GM21423 (cell line): ENCODE measurements around the gene FAM136A.
"Not testable (repeated sequence)": the region's sequence is repeated elsewhere in the genome, so short reads cannot be mapped to it uniquely, and the experiment has no call there.

ENCODE experiments used
- ATAC-seq: cut with Tn5 transposase; IDR thresholded peaks from one replicate; pipeline ENCODE4 v1.9.1; 2021; ENCODE audit warnings: mild to moderate bottlenecking, moderate library complexity; ENCODE audit not compliant: unreplicated experiment

Gene FAM136A

DNA sequence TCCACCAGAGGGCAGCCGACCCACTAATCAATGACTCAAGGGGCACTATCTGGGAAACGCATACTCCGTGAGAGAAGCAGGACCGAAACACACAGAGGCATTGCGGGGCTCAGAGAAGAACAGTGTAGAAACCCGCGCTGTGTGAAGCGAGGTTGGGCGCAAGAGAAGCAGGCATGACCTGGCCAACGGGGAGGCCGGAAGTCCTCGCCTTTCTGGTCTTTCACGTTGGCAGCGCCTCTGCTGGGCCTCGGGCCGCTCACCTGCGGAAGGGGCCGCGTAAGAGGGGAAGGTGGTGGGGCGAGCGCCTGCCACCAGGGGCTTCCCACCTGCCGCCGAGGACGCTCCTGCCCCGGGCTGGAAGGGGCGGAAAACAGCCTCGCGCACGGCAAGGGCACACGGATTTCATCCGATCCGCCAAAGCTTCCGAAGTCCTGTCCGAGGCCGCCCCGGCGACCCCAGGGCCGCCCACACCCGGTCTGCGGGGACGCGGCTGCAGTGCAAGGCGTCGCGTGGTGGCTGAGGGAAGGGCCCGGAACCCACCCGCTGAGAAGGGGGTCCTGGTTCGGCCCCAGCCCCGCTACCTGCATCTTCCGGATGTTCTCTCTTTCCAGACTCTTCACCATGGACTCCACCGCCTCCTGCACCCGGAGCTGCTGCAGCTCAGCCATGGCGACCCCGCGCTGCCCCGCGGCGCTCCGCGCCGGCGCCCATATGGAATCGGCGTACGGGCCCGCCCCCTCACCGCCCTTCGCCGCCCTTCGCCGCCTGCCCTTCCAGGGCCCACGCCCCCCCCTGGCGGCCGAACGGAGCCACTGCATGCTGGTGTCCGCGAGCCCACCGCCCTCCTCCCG lies at the start of gene FAM136A:
Gene FAM136A (minus strand): TSS at position 724 of the 851 bp plus-strand sequence. CDS start 56 bp downstream, at position 668.
- peak; percentile 66 for ATAC-seq

DNA sequence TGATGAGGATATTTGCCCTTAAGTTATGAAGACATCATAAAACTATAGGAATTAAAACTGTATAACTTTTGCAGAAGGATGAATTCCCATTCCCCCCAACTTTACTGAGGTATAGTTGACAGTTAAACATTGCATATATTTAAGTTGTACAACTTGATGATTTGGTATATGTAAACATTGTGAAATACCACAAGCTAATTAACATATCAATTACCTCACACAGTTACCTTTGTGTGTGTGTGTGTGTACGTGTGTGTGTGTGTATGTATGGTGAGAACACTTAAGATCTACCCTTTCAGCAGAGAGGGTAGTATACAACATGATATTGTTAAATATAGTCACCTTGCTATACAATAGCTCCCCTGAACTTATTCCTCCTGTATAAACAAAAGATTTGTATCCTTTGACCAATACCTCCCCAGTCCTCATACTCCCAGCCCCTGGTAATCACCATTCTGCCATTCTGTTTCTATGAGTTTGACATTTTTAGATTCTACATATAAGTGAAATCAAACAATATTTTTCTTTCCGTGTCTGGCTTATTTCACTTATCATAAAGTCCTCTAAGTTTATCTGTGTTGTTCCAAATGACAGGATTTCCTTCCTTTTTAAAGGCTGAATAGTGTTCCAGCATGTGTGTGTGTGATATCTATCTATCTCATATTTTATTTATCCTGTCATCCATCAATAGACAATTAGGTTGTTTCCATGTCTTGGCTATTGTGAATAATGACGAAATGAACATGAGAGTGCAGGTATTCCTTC lies 48.2 kb upstream of the FAM136A start:
- ATAC-seq = no peak

GRCh38 chr2:70347831-70348230 lies 46.0 kb upstream of the FAM136A start:
- no peak for ATAC-seq

DNA sequence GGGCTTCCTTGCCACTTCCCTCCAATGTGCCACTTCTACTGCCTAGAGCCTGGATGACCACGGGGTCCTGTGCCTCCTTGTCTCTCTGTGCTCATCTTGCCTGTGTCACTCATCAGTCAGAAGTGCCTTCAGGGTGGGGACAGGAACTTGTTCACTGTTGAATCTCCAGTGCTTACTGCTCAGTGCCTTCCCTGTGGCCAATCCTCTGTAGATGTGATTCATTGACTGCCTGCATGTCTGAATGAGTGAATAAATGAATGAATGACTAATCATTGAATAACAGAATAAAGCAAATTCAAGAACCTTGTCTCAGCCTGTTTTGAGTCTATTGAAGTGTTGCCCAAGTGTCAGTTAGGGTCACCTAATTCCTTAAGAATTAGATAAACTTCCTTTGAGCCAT lies 42.3 kb upstream of the FAM136A start:
- no peak for ATAC-seq

DNA sequence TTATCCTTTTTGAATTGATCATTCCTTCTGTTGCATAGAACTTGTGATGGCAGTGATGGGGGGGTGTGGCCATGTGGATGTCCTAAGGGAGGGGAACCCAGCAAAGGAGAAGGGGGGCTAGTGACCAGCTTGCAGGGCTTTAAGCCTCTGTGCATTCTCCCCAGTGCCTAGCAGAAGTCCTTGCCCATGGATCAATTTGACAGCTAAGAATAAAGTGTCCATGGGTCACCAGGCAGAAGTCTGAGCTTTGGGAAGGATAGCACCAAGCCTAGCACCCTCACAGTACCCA lies 39.6 kb upstream of the FAM136A start:
- no peak for ATAC-seq

- no peak for ATAC-seq
These were observed 39.1 kb upstream of the FAM136A start for GRCh38 chr2:70340761-70341476.

DNA sequence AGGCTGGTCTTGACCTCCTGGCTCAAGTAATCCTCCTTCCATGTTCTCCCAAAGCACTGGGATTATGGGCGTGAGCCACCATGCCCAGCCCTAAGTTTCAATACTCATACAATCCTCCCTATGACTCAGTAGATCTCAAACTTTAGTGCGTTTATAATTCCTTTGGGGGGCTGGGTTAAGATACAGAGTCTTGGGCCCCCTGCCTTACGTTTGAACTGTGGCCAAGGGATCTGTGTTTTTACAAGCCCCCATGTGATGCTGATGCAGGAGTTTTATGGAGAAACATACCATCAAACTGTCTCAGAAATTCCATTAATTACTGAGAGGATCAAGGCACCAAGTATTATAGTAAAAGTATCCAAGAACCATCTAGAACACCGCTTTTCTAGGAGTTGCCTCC lies 38.2 kb upstream of the FAM136A start:
- no peak for ATAC-seq

DNA sequence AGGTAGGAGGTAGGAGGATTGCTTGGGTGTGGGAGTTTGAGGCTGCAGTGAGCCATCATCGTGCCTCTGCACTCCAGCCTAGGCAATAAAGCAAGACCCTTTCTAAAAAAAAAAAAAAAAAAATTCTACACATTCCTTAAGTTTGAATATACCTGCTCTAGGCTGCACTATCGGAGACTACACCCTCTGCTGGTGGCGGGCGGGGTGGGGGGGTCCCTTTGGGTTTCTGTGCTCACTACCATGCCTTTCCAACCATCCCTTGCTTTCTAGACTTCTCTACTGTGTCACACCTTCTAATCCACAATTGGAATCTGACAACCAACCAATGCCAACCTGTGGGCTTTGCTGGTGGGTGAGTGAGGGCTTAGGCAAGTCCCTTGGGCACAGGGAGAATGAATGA lies 34.7 kb upstream of the FAM136A start:
- ATAC-seq = no peak

DNA sequence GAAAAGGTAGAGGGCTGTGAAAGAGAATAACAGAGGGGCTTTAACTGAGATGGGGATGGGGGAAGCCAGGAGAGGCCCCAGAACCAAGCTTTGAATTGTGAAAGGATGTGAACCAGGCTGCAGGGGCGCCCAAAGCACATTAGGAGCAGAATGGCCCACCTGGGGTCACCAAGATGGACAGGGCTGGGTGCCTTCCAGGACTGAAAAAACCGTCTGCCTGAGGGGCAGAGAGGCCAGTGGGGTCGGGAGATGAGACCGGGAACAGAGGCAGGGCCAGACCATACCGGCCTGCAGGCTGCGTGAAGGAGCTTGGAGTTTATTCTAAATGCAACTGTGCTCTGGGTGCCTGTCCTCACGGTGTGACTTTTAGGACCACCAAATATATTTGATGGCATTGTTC lies 29.1 kb upstream of the FAM136A start:
- no peak for ATAC-seq

- ATAC-seq = no peak
These were observed 28.6 kb upstream of the FAM136A start for GRCh38 chr2:70330476-70330875.

DNA sequence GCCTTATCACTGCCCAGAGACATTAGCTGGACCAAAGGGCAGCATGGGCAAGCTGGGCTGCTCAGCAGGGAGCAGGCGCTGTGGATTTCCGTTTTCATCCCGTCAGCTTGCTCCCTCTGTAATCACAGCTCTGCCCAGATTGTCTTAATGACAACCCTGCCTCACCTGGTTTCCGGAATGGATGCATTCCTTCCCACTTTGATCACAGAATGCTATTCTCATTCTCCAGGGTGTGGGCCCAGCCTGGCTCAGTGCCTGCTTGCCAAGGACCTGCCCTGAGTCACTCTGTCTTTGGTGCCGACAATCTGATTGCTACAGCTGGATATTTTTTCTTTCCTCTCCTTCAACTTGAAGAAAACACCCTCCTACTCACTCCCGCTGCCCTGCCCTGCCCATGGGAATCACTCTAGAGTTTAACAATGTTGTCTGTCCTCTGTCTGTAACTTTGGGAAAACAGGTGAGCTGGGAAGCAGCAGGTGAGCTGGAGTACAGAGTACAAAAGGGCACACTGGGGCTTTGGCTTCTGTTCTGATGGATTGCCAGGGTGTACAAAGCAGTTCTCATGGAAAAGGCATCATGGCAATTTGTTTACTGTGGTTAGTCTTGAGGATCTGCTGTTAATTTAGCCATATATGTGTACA lies 27.2 kb upstream of the FAM136A start:
- no peak for ATAC-seq

DNA sequence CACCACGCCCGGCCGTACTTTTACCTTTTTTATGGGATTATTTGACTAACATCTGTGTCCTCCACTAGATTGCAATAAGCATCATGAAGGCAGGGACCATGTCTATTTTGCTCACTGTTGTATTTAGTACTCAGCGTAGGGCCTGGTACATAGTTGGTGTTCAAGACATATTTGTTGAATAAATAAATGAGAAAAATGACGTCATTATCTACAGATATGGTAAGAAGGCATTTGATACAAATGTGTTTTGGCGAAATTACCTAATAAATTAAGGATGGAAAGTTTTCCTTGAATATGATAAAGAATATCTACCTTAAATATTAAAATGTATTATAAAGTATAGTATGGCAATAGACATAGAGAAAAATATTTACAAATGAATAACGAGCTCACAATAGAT lies 24.0 kb upstream of the FAM136A start:
- ATAC-seq = no peak

GRCh38 chr2:70322518-70322917 lies 20.7 kb upstream of the FAM136A start:
- ATAC-seq = no peak

GRCh38 chr2:70321370-70321769 lies 19.5 kb upstream of the FAM136A start:
- ATAC-seq = no peak

- ATAC-seq = no peak
These were observed 12.8 kb upstream of the FAM136A start for GRCh38 chr2:70314640-70315039.

DNA sequence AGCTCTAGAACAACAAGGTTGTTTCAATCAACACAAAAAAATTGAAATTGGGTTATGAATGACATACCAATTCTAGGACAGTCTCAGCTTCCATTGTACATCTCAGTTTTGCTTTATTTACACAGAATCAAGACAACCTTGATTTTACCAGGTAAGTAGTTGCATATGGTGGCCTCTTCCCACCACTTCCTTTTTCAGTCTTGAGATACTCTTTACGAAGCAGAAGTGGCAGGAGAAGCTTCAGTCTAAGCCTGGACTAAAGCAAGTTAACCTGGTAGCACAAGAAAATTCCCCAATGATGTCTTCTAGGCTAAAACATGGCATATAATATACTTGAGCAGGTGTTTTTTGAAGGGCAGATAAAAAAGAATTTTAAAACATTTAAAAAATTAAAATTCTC lies 10.7 kb upstream of the FAM136A start:
- no peak for ATAC-seq

DNA sequence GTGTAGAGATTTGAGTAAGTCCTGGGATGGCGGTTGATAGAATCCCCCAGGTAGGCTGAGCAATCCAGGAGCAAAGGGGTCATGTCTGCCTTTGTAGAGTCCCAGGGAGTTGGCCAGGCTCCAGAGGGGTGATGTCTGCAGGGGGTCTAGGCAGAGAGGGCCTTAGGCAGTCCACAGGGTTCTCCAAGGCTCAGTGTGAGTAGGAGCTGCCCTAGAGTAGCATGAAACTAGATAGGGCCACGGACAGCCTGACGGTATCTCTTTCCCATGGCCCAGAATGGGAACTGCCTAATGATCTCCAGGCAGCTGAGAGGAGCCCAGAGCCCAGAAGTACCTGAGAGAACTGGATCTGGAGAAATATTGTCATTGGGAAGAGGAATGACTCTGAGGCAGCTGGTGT lies 9.0 kb upstream of the FAM136A start:
- no peak for ATAC-seq

GRCh38 chr2:70305531-70305930 lies 3.7 kb upstream of the FAM136A start:
- no peak for ATAC-seq

DNA sequence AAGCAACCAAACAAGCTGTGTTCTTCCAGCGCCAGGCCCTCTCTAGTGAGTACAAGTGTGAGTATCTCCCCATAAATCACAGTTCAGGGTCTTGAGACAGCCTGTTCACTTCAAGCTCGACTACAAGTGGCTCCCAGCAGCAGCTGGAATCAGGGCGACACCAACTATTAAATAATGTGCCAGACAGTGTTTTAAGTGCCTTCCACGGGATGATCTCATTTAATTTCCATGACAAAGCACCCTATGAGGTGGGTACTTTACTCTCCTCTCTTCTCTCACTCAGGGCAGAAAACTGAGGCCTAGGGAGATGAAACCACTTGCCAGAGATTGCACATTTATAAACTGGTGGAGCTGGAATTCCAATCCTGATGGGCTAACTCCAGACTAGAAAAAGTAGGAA lies 2.6 kb upstream of the FAM136A start:
- ATAC-seq = no peak

- no peak for ATAC-seq
These were observed 1.3 kb upstream of the FAM136A start for GRCh38 chr2:70303186-70303585.

DNA sequence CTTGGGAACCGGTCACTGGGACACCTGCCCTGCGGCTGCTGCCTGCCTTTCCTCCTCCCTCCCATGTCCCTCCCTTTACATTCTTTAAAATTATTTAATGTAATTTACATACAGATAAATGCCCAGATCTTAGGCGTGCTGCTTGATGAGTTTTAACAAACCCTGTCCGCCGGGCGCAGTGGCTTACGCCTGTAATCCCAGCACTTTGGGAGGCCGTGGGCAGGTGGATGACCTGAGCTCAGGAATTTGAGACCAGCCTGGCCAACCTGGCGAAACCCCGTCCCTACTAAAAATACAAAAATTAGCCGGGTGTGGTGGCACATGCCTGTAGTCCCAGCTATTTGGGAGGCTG lies 304 bp upstream of the FAM136A start:
- ATAC-seq = not testable (repeated sequence)
